Kidney capillary endothelial cell (primary cell): ENCODE data around the gene OMP.
A peak's percentile ranks its signal among the peaks of the same experiment; 100 is the strongest.

Experiments
- DNase-seq: peaks from one replicate; pipeline ENCODE4 v3.0.0-alpha.2; 2018; ENCODE audit warnings: low spot score

Gene OMP

DNA sequence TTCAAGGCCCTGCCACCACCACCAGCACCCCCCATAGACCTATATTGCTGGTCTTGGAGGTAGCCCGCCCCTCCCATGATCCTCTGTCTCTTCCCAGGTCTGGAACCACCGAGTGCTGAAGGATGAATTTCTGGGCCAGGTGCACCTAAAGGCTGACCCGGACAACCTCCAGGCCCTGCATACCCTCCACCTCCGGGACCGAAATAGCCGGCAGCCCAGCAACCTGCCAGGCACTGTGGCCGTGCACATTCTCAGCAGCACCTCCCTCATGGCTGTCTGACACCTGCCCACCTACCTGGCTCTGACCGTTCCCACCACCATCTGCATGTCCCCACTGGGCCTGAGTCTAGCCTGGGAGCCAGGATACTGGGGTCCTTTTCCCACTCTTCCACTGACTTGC, 21.0 kb downstream of the OMP start:
- no peak for DNase-seq

DNA sequence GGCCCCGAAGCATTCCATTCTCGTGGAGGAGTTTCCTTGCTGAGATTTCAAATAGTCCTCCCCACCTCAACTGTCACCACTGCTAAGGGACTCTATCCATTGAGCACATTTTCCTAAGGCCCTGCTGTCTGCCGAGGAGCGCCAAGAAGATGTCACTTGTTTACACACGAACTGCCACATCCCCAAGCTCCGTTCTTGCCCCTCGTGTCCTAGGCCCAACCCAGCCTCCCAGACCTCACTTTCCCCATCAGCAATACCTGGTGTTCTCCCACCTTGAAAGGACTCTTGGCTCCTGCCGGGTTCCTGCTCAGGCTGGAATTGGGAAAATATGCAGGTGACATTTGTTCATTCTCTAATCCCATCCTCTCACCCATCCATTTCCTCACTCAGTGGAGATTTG, 21.4 kb downstream of the OMP start:
- no peak for DNase-seq

DNA sequence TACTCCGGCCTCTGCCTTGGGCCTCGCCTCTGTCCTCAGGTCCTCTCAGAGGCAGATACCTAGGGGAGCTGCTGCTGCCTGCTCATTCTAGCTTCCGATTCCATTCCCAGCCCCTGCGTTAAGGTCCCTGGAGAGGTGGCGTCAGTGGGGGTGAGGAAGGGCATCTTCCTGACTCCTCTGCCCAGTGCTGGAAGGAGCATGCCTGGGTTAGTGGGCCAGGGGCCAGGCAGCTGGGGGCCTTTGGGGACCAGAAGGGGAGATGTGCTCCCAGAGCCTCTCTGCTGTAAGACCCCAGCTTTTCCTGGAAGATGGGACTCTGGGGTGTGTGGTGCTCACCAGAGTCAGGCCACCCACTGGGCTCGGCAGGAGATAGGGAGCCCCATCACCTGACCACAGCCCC, 21.8 kb downstream of the OMP start:
- no peak for DNase-seq

DNA sequence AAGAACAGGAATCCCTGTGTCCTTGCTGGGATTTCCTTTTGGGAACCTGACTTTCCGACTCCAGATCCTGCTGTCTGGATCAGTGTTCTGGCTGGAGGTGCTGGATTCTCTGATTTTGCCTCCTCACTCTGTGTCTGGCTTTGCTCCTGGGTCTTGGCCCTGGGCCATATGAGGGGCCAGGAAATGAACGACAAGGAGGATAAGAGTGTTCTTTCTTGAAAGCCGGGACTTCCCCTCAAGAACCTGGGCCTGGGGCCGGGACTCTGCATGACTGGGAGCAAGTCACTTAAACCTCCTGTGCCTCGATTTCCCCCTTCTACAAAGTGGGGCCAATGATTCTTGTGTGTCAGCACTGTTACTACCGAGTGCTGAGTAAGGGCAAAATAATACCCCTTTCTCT, 22.6 kb downstream of the OMP start:
- DNase-seq = no peak

DNA sequence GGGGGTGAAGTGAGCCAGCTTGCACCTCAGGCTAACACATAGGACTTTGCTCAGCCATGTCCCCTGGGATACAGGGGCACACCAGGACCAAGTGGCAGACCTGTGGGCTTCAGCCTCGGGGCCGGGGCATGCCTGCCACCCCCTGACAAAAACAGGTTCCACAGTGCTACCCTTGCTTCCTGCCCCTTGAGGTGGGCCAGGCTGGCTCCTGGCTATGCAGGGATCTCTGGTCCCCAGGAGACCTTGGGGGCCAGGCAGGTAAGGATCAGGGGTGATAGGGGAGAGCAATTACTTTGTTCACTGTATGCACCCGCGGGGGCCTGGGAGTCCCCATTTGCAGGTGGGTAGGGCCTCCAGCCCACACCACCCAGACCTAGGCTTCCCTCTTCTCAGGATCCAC, 23.1 kb downstream of the OMP start:
- DNase-seq = no peak

DNA sequence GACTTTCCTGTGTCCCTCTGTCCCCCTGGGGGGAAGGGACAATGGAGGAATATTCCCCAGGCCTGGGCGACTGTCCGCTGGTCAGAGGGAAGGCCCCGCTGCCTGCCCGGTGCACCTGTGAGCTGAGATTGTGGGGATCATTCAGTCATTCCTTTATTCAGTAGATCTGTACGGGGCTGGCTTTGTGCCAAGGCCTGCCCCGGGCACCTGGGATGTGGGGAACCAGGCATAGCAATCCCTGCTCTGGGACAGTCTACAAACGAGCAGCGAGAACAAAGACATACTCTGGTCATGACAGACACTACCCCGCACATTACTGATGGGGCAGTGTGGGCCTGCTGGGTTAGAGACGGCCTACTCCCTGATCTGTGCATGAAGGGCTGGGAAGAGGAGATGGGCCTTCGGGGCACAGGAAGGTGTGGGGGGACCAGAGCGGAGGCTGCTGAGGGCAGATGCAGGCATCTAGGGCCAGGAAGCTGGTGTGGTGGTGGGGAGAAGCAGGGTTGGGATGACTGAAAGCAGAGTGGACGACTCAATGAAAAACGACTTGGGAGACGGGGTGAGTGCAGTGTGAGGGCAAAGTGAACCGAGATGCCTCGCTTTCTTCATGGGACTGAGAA, 23.6 kb downstream of the OMP start:
- DNase-seq = no peak

DNA sequence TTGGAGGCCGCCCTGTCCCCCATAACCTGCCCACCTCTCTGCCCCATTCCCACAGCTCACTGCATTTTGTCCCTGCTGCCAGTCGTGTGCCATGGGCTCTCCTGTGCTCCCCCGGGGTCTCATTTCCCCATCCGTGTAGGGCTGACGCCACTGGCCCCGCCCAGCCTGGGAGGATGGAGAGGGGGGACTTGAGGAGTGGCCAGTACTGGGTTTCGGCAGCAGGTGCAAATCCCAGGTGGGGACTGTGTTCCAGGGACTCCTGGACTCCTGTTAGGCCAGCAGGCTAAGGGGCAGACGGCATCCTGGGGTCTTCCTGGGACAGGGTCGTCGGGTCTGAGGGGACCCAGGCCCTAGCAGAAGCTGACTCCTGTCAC, 24.2 kb downstream of the OMP start:
- no peak for DNase-seq

DNA sequence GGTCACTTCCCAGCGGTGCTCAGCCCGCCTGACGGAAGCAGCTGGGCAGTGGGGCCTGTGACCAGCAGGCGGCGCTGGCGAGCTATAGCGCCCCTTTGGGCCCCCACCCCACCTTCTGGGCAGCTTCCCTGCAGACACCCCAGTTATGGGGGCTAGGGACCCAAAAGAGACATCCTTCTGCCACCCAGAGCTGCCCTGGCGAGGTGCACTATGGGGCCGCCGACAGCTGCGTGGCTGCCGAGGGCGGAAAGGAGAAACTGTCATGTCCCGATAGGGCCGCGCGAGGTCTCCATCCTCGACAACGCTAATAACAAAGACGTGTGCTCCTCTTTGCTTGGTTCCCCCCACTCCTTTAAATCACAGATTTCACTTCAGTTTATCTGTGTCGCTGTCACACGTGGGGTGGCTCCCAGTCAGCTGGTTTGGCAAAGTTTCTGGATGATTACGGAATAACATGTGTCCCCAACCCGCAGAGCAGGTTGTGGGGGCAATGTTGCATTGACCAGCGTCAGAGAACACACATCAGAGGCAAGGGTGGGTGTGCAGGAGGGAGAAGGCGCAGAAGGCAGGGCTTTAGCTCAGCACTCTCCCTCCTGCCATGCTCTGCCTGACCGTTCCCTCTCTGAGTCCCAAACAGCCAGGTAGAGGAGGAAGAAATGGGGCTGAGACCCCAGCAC, 24.7 kb downstream of the OMP start:
- peak; percentile 32 for DNase-seq

DNA sequence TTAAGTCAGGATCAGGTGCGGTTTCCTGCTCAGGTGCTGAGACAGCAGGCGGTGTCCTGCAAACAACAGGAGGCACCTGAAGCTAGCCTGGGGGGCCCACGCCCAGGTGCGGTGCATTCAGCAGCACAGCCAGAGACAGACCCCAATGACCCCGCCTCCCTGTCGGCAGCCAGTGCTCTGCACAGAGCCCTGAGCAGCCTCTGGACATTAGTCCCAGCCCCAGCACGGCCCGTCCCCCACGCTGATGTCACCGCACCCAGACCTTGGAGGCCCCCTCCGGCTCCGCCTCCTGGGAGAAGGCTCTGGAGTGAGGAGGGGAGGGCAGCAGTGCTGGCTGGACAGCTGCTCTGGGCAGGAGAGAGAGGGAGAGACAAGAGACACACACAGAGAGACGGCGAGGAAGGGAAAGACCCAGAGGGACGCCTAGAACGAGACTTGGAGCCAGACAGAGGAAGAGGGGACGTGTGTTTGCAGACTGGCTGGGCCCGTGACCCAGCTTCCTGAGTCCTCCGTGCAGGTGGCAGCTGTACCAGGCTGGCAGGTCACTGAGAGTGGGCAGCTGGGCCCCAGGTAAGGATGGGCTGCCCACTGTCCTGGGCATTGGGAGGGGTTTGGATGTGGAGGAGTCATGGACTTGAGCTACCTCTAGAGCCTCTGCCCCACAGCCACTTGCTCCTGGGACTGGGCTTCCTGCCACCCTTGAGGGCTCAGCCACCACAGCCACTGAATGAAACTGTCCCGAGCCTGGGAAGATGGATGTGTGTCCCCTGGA, 25.5 kb downstream of the OMP start, which contains the start of gene MYO7A:
MYO7A (plus strand) TSS at position 327 of the 772 bp plus-strand sequence. CDS start 2,389 bp downstream, outside the sequence.
- DNase-seq = peak; percentile 21

DNA sequence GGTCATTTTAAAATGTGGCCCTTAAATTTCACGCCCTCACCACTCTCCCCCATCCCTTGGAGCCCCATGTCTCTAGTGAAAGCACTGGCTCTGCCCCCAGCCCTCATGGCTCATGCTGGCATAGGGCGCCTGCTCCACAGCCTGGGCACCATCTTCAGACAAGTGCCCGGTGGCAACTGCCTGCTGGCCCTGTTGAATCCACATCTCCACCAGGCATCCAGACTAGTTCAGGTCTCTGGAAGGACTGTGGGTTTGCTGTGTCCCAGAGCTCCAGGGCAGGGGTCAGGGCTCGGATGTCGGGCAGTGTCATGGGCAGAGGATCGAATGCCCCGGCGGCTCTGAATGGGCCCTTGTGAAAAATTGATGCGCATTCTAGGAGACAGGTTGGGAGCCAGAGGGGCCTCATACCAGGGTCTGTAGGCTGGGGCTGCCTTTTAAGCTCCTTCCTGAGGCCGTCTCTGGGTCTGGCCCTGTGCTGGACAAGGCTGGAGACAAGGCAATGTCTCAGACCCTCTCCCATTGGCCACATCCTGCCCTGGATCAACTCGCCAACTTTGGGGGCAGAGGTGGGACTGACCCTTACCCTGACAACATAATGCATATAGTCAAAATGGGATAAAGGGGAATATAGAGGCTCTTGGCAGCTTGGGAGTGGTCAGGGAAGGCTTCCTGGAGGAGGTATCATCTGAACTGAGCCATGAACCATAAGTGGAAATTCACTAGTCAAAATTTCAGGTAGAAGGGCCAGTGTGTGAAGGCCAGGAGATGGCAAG, 26.6 kb downstream of the OMP start:
- DNase-seq = no peak

DNA sequence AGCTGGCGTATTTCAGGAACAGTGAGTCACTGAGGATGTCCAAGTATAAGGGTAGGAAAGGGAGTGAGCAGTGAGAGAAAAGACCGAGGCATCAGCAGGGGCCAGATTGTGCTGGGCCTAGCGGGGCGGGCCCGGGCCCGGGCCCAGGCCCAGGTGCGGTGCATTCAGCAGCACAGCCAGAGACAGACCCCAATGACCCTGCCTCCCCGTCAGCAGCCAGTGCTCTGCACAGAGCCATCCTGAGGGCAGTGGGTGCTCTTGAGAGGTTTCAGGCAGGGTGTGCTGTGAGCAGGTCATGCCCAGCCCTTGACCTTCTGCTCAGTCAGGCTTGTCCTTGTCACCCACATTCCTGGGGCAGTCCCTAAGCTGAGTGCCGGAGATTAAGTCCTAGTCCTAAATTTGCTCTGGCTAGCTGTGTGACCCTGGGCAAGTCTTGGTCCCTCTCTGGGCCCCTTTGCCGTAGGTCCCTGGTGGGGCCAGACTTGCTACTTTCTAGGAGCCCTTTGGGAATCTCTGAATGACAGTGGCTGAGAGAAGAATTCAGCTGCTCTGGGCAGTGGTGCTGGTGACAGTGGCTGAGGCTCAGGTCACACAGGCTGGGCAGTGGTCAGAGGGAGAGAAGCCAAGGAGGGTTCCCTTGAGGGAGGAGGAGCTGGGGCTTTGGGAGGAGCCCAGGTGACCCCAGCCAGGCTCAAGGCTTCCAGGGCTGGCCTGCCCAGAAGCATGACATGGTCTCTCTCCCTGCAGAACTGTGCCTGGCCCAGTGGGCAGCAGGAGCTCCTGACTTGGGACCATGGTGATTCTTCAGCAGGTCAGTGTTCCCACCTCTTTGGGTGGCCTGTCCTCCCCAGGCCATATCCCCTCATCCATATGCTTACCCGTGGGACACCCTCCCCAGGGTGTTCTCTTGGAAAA, 27.5 kb downstream of the OMP start:
- DNase-seq = no peak

DNA sequence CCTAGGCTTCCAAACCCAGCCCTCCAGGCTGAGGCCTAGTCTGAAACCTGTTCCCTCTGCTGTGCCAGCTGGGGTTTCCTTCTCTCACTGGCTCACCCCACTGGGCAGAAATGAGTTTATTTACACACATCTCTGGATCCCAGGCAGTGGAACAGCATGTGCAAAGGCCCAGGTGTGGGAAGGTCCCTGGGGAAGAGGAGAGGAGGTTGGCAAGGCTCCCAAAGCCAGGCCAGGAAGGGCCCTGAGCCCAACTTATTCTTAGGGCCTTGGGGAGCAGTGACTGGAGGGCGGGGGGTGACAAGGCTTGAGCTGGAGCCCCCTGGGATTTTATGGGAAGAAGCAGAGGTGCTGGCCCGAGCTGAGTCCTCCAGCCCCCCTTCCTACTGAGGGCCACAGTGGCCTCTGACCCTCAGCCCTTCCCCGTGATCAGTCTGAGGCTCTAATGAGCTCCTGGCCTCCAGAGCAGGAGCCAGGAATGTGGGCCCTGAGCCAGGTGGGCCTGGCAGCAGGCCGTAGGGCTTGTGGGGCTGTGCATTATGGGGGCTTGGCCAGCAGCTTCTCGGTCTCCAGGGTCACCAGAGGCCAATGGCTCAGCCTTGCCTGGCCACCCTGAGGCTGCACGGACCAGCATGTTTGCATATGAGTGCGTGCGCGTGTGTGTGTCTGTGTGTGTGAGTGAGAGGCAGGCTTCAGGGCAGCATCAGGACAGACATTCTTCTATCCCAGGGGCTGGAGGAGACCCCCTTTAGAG, 28.3 kb downstream of the OMP start:
- DNase-seq = no peak

DNA sequence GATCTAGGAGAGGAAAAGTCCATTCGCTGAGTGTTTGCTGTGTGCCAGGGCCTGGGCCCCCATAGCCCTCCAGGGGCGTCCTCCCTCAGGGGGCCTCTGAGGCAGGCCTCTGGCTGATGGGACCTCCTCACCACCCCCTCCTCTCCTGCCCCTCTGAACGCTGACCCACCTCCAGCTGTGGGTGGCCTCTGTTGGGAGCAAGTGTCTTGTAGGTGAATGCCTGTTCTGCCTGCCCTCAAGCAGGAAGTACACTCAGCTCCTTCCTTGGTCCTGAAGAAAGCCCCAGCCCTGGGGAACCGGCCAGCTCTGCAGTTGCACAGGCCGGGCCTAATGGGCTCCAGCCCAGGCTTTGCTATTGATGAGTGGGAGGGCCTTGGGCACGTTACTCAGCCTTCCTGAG, 28.9 kb downstream of the OMP start:
- DNase-seq = no peak

DNA sequence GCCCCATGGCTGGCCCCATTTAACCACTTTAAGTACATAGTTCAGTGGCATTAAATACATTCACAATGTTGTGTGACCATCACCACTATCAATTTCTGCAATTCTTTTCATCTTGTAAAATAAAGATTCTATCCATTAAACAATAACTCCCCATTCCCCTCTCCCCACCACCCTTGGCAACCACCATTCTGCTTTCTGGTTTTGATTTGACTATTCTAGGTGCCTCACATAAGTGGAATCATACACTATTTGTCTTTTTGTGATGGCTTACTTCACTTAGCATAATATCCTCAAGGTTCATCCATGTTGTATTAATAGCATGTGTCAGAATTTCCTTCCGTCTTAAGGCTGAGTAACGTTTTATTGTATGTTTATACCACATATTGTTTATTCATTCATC, 32.4 kb downstream of the OMP start:
- DNase-seq = no peak

DNA sequence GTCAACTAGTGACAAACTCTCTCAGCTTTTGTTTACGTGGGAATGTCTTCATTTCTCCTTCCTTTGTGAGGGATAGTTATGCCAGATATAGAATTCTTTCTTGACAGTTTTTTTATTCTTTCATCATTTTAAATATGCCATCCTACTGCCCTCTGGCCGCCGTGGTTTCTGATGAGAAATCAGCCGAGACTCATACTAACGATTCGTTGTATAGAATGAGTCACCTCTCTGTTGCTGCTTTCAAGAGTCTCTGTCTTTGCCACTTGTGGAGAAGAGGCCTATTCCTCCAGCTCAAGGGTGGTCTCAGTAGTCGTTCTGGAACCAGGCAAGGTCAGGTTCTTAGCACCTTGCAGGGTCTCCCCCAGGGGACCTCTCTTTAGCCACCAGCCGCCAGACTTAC, 33.4 kb downstream of the OMP start:
- no peak for DNase-seq

DNA sequence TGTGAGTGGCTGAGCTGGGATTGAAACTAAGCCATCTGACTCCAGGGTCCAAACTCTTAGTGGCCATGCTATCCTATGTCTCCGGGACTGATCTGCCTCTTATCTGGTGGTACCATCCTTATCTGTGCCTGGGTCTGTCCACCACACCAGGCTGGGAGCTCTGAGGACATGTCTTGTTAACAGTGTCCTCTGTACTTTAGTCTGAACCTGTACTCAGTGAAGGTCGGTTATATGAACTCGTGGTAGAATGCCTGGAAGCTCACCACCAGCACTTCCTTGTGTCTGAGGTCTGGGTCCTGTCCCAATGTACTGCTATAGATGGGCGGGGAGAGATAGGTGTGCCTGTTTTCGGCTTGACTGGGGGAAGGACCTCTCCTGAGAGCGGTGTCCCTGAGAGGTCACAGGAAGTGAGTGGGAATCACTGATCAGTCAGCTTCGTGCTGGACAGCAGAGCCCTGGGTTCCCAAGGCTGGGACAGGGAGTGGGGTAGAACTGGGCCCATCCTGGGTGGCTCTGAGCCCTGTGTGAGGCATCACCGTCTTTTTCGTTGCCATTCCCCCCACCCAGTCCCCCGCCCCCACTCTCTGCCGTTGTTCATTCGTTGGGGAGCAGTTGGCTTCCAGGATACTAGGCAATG, 34.3 kb downstream of the OMP start:
- DNase-seq = no peak

DNA sequence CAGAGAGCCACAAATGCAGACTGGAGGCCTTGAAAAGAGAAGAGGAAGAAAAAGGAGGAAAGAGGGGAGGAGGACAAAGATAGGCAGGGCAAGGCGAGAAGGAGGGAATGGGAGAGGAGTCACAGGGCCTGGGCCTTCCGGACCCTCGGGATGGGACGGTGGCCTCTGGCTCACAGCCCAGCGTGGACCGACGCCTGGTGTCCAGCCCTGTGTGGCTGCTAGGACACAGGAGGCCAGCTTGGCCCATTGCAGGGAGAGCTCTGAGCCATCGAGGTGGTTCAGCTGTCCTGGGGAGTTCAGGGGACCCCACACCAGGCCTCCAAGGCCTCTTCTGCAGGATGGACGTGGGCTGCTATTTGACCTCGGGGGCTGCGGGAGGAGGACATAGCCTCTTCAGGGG, 34.8 kb downstream of the OMP start:
- no peak for DNase-seq

DNA sequence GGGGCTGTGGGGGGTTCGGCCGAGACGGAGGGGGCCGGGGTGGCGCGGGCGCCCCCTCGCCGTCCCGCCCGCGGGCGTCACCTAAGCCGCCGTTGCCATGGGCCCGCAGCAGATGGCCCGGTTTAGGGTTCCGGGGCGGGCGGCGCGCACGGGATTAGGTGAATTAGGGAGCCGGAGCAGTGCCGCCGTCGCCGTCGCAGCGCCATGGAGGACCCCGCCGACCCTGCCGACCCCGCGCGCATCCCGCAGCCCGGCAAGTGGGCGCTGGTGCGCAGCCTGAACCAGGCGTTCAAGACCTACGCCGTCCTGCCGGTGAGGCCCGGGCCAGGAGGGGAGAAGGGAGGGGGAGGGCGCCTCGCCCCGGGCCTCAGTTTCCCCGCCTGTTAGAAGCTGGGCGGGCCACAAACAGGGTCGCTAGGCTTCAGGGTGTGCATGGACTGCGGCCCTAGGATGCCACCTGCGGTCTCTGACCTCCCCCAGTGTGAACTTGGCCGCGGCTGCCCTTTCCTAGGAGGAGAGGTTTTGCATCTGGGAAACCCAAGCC, 35.5 kb downstream of the OMP start:
- no peak for DNase-seq

DNA sequence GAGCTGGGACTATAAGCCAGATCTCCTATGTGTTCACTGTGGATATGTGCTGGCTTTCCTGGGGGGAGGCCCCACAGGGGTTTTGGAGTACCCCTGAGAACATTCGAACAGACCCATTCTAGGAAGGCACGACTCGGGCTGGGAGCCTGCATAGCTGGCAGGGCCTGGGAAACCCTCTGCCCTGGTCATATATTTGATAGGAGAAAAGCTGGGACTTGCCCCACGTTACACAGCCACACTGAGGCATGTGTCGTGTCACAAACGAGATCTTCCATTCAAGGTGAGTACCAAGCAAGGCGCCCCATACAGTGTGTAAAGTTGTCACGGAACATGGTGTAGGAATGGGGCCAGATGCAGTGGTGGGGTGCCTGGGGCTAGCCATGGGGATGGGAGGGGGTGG, 36.6 kb downstream of the OMP start:
- no peak for DNase-seq

DNA sequence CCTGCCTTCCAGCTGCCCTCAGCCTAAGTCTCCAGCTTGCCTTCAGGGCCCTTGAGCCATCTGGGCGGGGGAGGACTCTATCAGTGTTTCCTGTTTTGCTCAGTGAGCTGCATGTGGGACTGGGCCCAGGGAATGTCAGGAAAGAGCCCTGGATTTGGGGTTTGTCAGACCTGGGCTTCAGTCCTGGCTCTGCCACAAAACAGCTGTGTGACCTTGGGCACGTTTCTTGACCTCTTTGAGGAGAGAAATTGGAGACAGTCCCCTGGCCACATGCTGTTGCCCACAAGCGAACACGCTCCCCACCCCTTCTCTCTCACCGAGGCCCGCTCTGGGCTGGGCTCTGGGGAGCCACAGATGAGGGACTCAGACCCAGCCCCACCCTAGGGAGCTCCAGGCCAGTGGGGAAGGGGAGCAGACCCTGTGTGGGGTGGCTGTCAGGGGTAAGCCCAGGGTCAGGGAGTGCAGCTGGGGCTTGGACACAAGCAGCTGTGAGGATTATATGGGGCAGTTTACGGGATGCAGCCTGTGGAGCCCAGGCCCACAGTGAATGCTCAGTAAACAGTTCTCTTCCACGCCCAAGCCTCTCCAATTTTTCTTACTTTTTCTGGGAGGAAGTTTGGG, 37.7 kb downstream of the OMP start:
- DNase-seq = no peak
